Panc1 (cell line): ENCODE measurements around the gene RNF225.

ENCODE experiments used
- CTCF ChIP-seq: fragments of 450-650 bp; IDR thresholded peaks from 2 replicates; pipeline ENCODE4 v1.5.1; 2017; ENCODE audit warnings: mild to moderate bottlenecking
- POLR2AphosphoS5 ChIP-seq: IDR thresholded peaks from 2 replicates; pipeline ENCODE4 v1.6.1; 2012; ENCODE audit warnings: mild to moderate bottlenecking, low read depth, low read length, moderate library complexity
- SIN3A ChIP-seq: IDR thresholded peaks from 2 replicates; pipeline ENCODE4 v1.6.1; 2012; ENCODE audit warnings: low read depth, mild to moderate bottlenecking, low read length, moderate library complexity, borderline replicate concordance; ENCODE audit not compliant: insufficient read depth
- TCF7L2 ChIP-seq: IDR thresholded peaks from 2 replicates; pipeline ENCODE4 v1.6.1; 2011; ENCODE audit warnings: mild to moderate bottlenecking, low read depth, low read length, inconsistent platforms

GRCh38 chr19:58351990-58352755 is 43.3 kb upstream of the RNF225 start:
- TF ChIP-seq POLR2AphosphoS5 (no peak), CTCF (no peak), TCF7L2 (no peak), SIN3A (no peak)
